GM21723 (cell line): ENCODE data around the gene ABI1.

Source experiments
- ATAC-seq: cut with Tn5 transposase; IDR thresholded peaks from one replicate; pipeline ENCODE4 v1.9.1; 2021; ENCODE audit warnings: mild to moderate bottlenecking, moderate library complexity; ENCODE audit not compliant: unreplicated experiment

Gene ABI1

GRCh38 chr10:26776258-26776657 lies 84.5 kb downstream of the ABI1 start:
- no peak for ATAC-seq

- no peak for ATAC-seq
Observed at GRCh38 chr10:26773633-26774032, 87.1 kb downstream of the ABI1 start.

DNA sequence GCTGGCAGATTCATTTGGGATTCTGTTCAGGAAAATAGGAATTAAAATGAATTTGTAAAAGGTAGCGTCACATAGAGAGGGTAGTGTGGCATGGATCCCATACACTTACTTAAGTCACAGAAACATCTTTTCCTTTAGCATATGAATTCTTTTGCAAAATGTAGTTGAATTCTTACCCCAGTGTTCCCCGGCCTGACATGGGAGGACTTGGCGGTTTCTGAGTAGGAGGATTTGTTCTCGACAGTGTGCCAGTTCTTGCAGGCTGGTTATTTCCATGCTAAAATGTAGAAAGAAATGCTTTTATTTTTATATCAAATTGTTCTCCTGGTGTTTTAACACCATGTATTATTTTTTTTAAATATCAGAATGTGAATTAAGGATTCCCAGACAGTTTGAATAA lies 90.7 kb downstream of the ABI1 start:
- no peak for ATAC-seq

DNA sequence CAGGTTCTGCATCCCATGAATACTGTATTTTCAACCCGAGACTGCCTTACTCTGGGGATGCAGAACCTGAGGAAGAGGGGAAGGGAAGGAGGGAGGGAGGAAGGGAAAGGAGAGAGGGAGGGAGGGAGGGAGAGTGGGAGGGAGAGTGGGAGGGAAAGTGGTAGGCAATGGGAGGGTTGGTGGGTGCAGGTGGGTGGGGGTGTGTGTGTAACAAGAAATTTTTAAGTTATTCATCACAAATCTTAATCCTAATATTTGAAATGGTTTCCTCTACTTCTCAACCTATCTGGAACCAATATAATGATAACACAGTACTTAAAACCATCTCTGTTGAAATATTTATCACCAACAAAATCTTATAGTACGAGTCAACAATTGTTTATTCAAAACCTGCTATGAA lies 95.2 kb downstream of the ABI1 start:
- no peak for ATAC-seq

DNA sequence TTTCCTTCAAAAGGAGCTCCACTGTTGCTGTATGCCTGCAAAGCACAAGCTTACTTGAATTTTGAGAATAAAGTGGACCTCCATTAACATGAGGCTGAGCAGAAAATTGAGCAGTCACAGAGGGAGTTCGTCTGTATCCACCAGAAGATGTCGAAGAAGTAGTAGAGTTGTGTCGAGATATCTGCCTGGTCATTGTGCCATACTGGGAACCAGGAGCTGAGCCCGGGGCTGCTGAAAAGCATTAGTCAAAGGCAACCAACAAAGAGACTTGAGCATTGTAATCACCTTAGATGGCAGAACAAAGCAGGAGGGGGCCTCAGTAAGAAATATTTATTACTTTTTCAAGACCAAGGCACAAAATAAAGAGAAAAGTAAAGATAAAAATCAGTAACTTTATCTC lies 101.8 kb downstream of the ABI1 start:
- ATAC-seq = no peak

DNA sequence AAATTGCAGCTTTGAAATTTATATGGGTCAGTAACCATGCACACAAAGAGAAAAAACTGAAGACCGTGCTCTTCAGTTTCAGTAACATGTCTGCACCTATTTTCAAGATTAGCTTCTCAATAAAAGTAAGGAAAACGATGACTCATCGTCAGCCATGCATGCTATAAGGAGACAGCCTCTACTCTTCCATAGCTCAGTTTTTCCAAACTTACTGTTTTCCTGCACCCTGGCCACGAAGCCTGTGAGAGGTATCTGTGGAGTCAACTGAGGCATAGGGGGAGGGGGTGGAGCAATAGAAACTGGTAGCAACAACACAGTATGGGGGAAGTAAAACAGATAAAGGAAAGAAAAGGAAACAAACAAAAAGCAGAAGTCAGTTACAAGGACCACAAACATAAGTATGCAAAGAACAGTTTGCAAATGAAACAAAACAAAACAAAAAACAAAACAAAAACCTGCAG lies 105.3 kb downstream of the ABI1 start:
- peak; percentile 98 for ATAC-seq

DNA sequence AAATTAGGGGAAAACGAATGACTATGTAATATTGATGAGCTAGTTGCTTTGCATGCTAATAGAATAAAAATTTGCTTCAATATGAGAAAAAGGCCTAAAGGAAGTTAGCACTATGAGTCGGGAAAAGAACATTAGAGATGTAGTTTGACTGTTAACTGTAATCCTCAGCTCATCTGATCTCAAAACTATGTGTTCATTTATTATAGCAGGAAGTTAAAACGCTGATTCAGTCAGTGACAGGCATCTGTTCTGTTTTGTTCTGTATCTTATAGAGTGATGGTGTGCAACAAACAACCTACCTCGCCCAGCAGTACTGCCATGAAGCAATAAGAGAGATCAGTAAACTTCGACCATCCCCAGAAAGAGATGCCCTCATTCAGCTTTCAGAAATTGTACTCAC lies 114.7 kb downstream of the ABI1 start:
- ATAC-seq = no peak

- no peak for ATAC-seq
Observed at GRCh38 chr10:26743841-26744240, 116.9 kb downstream of the ABI1 start.

DNA sequence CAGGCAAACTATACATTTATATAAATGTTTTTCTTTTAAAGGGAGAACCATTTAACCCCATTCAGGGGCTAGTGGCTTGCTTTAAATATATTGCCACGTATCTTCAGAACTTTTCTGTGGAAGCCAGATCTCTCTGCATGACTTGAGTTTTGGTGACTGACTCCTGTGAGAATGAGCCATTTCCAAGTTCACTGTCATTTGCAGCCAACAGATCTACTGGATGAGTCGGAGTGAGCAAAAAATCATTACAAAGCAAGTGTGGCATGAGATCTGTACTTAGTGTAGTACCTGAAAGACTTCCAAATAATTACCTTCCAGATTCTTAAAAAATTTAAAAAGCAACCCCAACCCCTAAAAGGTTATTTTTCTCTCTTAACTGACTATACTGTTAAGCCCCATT lies 117.7 kb downstream of the ABI1 start:
- no peak for ATAC-seq

DNA sequence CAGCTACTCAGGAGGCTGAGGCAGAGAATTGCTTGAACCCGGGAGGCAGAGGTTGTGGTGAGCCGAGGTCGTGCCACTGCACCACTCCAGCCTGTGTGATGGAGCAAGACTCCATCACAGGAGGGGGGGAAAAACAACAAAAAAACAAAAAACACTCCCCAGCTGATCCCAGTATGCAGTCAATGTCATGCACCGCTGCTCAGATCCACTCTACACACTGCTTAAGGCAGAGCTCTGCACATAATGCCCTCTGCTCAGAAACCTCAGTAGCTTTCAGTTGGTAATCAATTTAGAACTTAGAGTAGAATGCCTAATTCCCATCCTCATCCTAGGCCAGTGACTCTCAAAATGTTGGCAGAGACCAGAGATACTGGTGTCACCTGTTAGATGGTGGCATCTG lies 119.4 kb downstream of the ABI1 start:
- no peak for ATAC-seq

- ATAC-seq = peak; percentile 38
Observed at GRCh38 chr10:26739071-26739631, 121.6 kb downstream of the ABI1 start.

- ATAC-seq = no peak
Observed at GRCh38 chr10:26738301-26738911, 122.4 kb downstream of the ABI1 start.

- ATAC-seq = peak; percentile 77
Observed at GRCh38 chr10:26737730-26738129, 123.0 kb downstream of the ABI1 start.

GRCh38 chr10:26735435-26735834 lies 125.3 kb downstream of the ABI1 start:
- no peak for ATAC-seq

DNA sequence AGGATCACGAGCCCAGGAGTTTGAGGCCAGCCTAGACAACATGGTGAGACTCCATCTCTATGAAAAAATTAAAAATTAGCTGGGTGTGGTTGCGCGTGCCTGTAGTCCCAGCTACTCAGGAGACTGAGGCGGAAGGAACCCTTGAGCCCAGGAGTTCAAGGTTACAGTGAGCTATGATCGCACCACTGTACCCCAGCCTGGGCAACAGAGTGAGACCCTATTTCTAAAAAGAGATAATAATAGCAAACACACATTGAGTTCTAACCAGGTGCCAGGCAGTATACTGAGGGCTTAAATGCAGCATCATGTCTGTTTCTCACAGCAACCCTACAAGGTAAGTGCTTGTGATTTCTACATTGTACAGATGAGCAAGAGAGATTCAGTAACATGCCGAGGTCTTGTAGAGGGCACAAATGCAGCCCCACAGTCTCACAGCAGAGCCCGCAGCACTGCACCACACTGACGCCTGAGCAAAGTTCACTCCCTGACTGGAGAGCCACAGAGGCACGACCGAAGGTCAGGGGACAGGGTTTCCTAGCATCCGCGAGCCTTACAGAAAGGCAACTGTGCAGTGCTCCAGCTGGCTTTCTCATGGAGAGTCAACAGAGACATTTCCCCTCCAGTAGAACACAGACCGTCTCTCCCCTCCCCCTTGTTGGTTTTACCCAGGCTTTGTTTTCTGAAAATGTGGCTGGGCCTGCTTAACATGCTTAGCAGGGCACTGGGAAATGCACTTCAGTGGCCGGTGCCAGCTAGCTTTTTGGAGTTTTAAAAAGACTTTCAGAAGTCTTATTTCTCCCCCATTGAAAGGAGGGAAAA lies 126.8 kb downstream of the ABI1 start:
- no peak for ATAC-seq

DNA sequence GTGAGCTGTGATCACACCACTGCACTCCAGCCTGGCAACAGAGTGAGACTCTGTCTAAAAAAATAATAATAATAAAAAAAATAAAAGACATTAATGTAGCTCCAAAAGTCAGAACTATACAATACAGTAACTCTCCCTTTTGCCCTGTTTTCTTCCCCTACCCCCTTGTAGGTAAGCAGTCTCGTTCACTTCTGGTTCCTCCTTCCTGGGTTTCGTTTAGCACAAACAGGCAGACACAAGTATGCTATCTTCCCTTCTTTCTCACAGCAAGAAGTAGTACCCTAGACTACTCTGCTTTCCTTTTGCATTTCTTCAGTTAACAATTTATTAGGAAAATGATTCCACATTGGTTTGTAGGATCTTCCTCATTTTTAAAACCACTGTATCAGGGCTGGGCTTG lies 130.2 kb downstream of the ABI1 start:
- ATAC-seq = no peak

- no peak for ATAC-seq
Observed at GRCh38 chr10:26729395-26729794, 131.4 kb downstream of the ABI1 start.

- ATAC-seq = no peak
Observed at GRCh38 chr10:26728957-26729356, 131.8 kb downstream of the ABI1 start.

DNA sequence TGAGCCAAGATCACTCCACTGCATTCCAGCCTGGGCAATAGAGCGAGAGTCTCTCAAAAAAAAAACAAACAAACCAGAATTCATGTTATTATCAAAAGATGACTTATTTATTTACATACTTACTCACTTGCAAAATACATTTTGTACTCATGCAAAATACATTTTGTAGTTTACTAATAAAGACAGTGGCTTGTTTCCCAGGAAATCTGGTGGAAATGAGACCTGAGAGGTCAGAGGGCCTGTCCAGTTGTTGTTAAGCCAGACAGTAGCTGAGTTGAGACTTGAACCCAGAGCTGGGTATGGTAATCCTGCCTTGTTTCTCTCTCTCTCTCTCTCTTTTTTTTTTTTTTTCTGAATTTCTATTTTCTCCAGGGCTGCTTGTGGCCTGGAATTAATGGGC lies 133.8 kb downstream of the ABI1 start:
- no peak for ATAC-seq

DNA sequence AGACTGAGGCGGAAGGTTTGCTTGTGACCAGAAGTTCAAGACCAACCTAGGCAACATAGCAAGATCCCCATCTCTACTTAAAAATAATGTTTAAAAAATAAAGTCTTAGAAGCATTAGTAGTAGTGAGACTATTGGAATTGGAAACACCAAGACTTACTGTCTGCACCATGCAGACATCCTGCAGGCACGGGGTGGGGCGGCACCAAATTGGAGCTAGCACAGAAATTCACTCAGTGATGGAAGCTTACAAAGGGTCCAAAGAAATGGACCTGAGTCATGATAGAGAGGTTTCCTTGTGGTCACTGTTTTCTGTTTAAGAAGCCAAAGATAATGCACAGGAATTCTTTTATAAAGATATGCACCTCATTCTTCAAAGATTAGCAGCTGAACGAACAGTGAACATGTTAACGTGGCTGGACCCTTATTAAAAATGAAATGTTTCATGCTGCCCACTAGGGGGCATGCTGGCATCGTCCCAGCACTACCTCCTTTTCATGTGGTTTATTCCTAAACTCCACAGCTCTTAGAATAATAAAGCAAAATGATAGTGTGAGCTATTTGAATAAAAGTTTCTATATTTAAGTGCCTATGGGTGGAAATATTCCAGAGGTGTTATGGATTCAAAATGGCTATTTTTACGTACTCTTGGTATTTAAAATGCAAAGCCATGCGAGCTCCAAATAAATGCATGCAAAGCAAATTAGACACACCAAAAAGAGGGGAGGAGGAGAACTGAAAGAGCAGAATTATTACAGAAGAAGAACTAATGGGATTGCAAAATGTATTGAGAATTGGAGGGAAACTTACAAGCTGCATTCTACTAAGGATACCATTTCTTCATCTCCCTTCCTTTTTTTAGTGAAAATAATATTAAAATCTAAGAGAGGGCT lies 134.7 kb downstream of the ABI1 start:
- ATAC-seq = no peak

DNA sequence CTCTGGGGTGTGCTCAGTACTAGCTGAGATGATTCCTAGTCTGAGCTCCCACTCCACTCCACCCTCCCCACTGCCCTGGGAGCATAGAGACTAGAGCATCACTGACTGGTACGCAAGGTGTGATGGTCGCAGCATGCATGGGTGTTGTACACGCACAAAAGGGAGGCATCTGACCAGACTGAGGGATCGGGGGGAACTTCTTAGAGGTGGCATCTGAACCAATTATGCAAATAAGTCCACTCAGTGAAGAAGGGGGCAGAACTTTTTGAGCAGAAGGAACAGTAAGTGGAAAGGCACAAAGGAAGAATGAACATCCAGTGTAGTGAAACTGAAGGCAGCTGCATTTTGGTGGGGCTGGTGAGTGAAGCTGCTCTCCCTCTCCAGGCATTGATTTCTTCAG lies 137.7 kb downstream of the ABI1 start:
- no peak for ATAC-seq
